Tibial nerve (tissue), 4 donors: ENCODE measurements around the gene CCN5. TPM values are rescaled to one million over a fixed set of nuclear protein-coding genes. Genes with fewer than 3 reads are reported as not detected.
A peak's percentile ranks its signal among the peaks of the same experiment; 100 is the strongest.

Source experiments
- DNase-seq, 2 donors: peaks; one replicate each; pipeline ENCODE4 v3.0.0-alpha.2; 2019; ENCODE audit warnings: low spot score in 2 of 2
- H3K27ac ChIP-seq, 4 donors: fragments of 200-600 bp; sonication (generic) in 3 of 4; one replicate each; pipeline ENCODE4 v1.5.1; 2017 to 2019; ENCODE audit warnings: mild to moderate bottlenecking in 1 of 4
- H3K27me3 ChIP-seq, 2 donors: fragments of 200-600 bp; sonication (generic) in 1 of 2; one replicate each; pipeline versions ENCODE4 v1.5.1 to v1.6.0; 2017 to 2019
- H3K36me3 ChIP-seq, 3 donors: fragments of 200-600 bp; sonication (generic); one replicate each; pipeline ENCODE4 v1.5.1; 2018 to 2019
- H3K4me1 ChIP-seq, 4 donors: fragments of 200-600 bp; sonication (generic) in 3 of 4; one replicate each; pipeline ENCODE4 v1.5.1; 2017 to 2019
- H3K4me3 ChIP-seq, 4 donors: fragments of 200-600 bp; sonication (generic) in 3 of 4; one replicate each; pipeline ENCODE4 v1.5.1; 2017 to 2019; ENCODE audit warnings: mild to moderate bottlenecking in 1 of 4, moderate library complexity in 1 of 4
- H3K9me3 ChIP-seq, 4 donors: fragments of 200-600 bp; sonication (generic) in 3 of 4; one replicate each; pipeline ENCODE4 v1.5.1; 2017 to 2019
- EP300 ChIP-seq, 2 donors: sonication (generic); formaldehyde crosslinking; IDR thresholded peaks; one replicate each; pipeline ENCODE4 v1.6.1; 2017; ENCODE audit warnings: antibody characterized with exemption in 2 of 2, mild to moderate bottlenecking in 1 of 2
- POLR2A ChIP-seq, 2 donors: fragments of 450-650 bp; IDR thresholded peaks; one replicate each; pipeline ENCODE4 v1.6.1; 2017; ENCODE audit warnings: antibody characterized with exemption in 2 of 2, mild to moderate bottlenecking in 2 of 2, moderate library complexity in 2 of 2
- WGBS, 2 donors: methylation state at CpG; one replicate each; pipeline ENCODE4 v1.1.5; 2018; 5-methylcytosine and 5-hydroxymethylcytosine counted together
- total RNA-seq, 4 donors: library from RNA; depleted of rRNA; stranded (reverse); fragments of >200 nt; gene quantifications; one replicate each; pipeline ENCODE4 v1.1.0, GENCODE V29; 2016
- TF ChIP-seq, protein P1 (sequence below), 5 experiments: fragments of 200-600 bp in 3 of 5; fragments of 450-650 bp in 2 of 5; sonication (generic) in 3 of 5; IDR thresholded peaks; one replicate each; pipeline ENCODE4 v1.5.1; 2016 to 2019; ENCODE audit warnings: antibody characterized with exemption in 5 of 5, mild to moderate bottlenecking in 3 of 5, moderate library complexity in 2 of 5

CCN5 gene
- total RNA-seq, 4 donors from 2014 or later = 84.0 to 1,826 (median 378) TPM

- H3K4me3 ChIP-seq = no peak overlapping the region
- H3K4me1 ChIP-seq = peaks cover 0 to 24% (median 9%) of the 10 kb centered on the region in 4 donors
- H3K27ac ChIP-seq = peak overlapping the region in 1 of 4 donors; percentile 24
- no peak for TF ChIP-seq EP300 (IDR thresholded peaks at IDR 0.05)
- TF ChIP-seq, protein P1, sequence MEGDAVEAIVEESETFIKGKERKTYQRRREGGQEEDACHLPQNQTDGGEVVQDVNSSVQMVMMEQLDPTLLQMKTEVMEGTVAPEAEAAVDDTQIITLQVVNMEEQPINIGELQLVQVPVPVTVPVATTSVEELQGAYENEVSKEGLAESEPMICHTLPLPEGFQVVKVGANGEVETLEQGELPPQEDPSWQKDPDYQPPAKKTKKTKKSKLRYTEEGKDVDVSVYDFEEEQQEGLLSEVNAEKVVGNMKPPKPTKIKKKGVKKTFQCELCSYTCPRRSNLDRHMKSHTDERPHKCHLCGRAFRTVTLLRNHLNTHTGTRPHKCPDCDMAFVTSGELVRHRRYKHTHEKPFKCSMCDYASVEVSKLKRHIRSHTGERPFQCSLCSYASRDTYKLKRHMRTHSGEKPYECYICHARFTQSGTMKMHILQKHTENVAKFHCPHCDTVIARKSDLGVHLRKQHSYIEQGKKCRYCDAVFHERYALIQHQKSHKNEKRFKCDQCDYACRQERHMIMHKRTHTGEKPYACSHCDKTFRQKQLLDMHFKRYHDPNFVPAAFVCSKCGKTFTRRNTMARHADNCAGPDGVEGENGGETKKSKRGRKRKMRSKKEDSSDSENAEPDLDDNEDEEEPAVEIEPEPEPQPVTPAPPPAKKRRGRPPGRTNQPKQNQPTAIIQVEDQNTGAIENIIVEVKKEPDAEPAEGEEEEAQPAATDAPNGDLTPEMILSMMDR (IDR thresholded peaks at IDR 0.05) = no peak
- DNase-seq = no peak
- 90 to 91% methylated on average over 11 of the region's 11 CpGs for WGBS, 2 donors
- no peaks in the 10 kb centered on the region for H3K27me3 ChIP-seq
- H3K36me3 ChIP-seq = no peaks in the 10 kb centered on the region
- H3K9me3 ChIP-seq = no peaks in the 10 kb centered on the region
Measured at GRCh38 chr20:44727039-44727438, 11.9 kb downstream of the CCN5 start.

- Histone ChIP-seq H3K4me1 (peaks cover 0 to 24% (median 9%) of the 10 kb centered on the region in 4 donors), H3K4me3 (no peak overlapping the region), H3K27me3 (no peaks in the 10 kb centered on the region), H3K27ac (peak overlapping the region in 1 of 4 donors; percentile 24), H3K36me3 (no peaks in the 10 kb centered on the region), H3K9me3 (no peaks in the 10 kb centered on the region)
- no peak for DNase-seq
- 82 to 91% methylated on average over 2 of the region's 2 CpGs for WGBS, 2 donors
- TF ChIP-seq POLR2A (IDR thresholded peaks at IDR 0.05) = no peak
- TF ChIP-seq EP300 (IDR thresholded peaks at IDR 0.05) = no peak
- TF ChIP-seq, protein P1 (IDR thresholded peaks at IDR 0.05) = no peak
Measured at GRCh38 chr20:44727651-44728050, 12.5 kb downstream of the CCN5 start.

DNA sequence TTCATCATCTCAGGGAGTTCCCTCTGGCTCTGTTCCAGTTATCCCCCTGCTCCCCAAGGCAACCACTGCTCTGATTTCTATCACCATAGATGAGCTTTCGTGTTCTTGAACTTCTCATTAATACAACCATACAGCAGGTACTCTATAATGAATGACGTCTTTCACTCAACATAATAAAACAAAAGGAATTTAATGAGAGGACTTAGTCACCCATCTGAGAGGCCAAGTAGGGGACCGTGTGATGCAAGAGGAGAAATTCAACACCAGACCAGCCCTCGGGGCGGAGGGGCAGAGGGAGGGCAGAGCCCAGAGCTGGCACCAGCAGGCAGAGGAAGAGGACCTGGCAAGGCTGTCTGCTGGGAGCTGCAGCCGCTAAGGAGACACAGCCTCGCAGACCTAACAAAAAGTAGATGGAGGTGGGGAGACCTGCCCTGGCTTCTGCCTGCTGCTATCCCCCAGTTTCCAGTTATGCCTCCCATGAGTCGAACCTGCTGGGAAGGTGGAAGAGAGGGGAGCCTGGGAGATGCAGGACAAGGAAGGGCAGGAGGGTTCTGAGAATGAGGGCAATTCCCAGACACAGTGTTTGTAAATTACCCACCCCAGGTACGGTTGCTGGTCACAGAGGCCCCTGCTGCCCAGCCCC lies 13.8 kb downstream of the CCN5 start:
- peak in 1 of 2 donors; percentile 46 for DNase-seq
- 21 to 28% methylated on average over 9 of the region's 9 CpGs for WGBS, 2 donors
- Histone ChIP-seq H3K4me1 (peaks cover 0 to 32% (median 10%) of the 10 kb centered on the region in 4 donors), H3K36me3 (no peaks in the 10 kb centered on the region), H3K27ac (peak overlapping the region in 3 of 4 donors; percentile 45 to 70 (median 49)), H3K4me3 (no peak overlapping the region), H3K27me3 (no peaks in the 10 kb centered on the region), H3K9me3 (no peaks in the 10 kb centered on the region)
- TF ChIP-seq EP300 (IDR thresholded peaks at IDR 0.05) (peak in 1 of 2 donors; percentile 81), POLR2A (IDR thresholded peaks at IDR 0.05) (no peak)
- TF ChIP-seq, protein P1 (IDR thresholded peaks at IDR 0.05) = no peak

DNA sequence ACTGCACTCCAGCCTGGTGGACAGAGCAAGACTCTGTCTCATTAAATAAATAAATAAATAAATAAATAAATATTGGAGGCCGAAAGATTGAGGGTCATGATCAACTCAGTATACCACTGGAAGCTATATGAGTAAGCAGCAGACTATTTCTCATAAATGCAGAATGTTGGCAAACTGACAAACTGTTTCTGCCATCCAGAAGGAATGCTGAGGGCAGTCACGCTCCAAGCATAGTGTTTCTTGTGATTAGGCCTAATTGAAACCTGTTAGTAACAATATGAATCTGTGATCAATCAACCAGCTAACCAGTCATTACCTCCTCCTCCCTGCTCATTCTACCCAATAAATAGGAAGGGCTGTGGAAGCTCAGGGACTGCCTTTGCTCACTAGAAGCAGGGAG lies 15.3 kb downstream of the CCN5 start:
- Histone ChIP-seq H3K4me1 (peaks cover 0 to 32% (median 10%) of the 10 kb centered on the region in 4 donors), H3K36me3 (no peaks in the 10 kb centered on the region), H3K9me3 (no peaks in the 10 kb centered on the region), H3K27me3 (no peaks in the 10 kb centered on the region), H3K4me3 (no peak overlapping the region), H3K27ac (no peak overlapping the region)
- 58 to 65% methylated on average over 2 of the region's 2 CpGs for WGBS, 2 donors
- TF ChIP-seq EP300 (IDR thresholded peaks at IDR 0.05) = peak in 1 of 2 donors; percentile 8
- TF ChIP-seq, protein P1 (IDR thresholded peaks at IDR 0.05) = no peak
- TF ChIP-seq POLR2A (IDR thresholded peaks at IDR 0.05) = no peak
- no peak for DNase-seq

DNA sequence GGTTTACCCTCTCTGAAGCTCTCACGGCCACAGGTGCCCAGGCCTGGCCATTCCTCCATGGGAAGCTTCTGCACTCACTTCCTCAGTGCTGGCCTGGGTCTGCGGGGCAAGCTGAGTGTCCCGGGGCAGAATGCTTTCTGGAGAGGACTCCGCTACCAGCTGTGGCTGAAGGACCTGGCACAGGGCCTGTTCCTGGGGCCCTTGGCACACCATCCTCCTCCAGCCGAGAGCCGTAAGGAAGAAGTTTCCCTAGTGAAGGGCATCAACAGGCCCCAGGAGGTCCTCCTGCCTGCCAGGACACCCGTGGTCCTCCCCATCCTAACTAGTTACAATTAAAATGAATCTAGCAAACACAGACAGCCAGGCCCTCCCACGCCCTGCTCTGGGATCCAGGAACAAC lies 16.5 kb downstream of the CCN5 start:
- H3K27me3 ChIP-seq = no peaks in the 10 kb centered on the region
- TF ChIP-seq, protein P1 (IDR thresholded peaks at IDR 0.05) = no peak
- no peak for TF ChIP-seq EP300 (IDR thresholded peaks at IDR 0.05)
- no peak for TF ChIP-seq POLR2A (IDR thresholded peaks at IDR 0.05)
- WGBS, 2 donors = 76 to 82% methylated on average over 7 to 8 of the region's 8 CpGs
- H3K4me1 ChIP-seq = peaks cover 0 to 32% (median 10%) of the 10 kb centered on the region in 4 donors
- H3K27ac ChIP-seq = peak overlapping the region in 1 of 4 donors; percentile 26
- H3K9me3 ChIP-seq = no peaks in the 10 kb centered on the region
- no peak for DNase-seq
- H3K36me3 ChIP-seq = no peaks in the 10 kb centered on the region
- H3K4me3 ChIP-seq = no peak overlapping the region
